Activated CD4-positive, CD25-positive, alpha-beta regulatory T cell treated with anti-CD3 and anti-CD28 coated beads, Interleukin-2, amount 50 U/mL, for 72 hours (primary cell): ENCODE results near the gene DTX1.

ENCODE experiments used
- DNase-seq: peaks from one replicate; pipeline ENCODE4 v3.0.0; 2021

DTX1 gene

DNA sequence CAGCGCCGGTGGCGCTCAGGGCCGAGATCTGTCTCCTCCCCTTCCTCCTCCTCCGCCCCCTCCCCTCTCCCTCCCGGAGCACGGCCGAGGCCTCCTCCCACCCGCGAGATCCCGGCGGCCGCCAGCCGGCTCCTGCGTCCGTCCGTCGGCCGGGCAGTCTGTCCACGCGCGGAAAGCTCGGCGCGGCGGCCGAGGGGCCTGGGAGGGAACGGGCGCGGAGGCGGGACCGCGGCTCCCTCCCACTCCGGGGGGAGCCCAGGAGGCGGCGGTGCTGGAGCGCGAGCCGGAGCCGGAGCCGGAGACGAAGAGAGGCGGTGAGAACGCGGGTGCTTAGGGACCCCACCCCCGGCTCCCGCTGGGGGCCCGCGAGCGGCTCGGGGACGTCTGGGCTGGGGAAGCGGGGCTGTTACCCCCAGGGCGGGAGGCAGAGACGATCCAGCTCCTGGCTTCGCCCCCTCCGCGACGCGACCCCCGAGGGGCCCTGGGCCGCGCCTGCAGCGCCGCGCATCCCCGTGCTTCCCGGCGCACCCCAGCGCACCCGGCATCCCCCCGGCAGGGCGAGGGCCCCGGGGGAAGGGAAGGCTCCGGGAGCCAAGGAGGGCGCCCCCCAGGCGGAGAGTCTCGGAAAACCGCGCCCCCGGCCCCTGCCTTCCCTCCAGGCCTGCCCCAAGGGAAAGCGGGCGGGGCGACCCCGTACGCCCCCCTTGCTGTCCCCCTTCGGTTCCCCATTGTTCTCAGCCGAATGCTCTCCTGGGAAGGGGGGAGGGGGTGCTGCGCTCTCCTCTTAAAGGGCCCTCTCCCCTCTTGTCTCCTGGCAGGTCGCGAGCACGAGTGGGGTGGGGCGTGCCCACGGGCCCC lies at the start of gene DTX1:
DTX1 (plus strand) TSS at position 100 of the 858 bp plus-strand sequence. CDS start 1,463 bp downstream, outside the sequence.
- no peak for DNase-seq

DNA sequence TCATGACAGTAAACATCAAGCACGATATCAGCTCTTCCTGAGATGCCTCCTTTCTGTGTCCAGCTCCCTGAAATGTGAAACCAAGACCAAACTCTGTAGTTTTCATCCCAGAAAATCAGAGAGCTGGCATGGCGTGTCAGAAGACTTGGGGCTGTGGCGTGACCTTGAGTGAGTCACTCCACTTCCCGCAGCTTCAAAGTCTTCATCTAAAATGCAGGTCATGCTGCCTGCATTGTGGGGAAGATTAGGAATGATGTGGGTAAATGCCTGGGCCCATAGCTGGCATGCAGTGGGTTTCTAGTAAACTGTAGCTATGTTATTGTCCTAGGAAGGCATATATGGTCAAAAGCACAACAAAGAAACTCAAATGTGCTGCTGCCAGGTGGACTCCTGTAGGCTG lies 49.4 kb upstream of the DTX1 start:
- no peak for DNase-seq

DNA sequence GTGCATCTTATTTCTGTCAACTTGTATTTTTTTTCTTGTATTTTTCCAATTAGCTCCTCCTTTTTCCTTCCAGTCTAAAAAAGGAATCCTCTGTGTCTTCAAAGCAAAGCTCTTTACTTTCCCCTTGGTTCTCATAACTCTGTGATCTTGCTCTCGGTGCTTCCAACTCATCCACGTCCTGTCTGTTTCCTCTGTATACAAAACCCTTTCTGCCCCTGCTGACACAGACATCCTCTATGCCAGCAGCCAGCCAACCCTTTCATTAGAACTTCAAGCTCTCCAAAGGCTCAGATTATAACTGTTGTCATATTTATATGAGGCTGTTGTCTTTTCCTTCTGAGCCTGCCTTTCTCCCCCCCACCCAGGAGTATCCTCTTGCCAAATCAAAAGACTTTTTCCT lies 45.8 kb upstream of the DTX1 start:
- no peak for DNase-seq

DNA sequence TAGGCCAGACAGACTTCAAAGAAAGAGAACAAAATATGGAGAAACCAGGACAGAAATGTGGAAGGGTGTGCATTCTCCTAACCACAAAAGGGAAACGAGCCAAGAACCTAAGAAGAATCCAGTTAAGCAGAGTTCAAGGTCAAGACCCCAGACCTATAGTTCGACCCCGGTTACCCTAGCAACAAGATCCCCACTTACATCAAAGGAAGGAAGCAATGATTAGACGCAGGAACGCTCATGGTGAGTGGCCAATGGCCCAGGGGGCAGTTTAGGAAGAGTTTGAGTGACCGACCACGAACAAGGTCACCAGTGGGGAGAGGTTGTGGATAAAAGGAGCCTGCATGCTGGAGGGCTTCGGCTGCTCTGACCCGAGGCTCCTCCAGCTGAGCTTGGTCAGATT lies 42.0 kb upstream of the DTX1 start:
- DNase-seq = no peak

DNA sequence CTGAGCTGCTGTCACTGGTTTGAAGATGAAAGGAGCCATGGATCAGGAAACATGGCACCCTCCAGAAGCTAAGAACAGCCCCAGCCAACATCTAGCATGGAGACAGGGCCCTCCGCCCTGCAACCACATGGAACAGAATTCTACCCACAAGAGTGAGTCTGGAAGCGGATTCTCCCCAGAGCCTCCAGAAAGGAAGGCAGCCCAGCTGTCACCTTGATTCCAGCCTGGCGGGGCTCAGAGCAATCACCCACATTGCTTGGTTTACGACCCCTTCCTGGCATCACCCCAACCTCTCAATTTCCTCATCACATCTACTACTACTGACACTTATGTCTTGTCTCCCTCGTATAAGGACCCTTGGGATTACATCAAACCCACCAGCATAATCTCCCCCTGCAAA lies 39.7 kb upstream of the DTX1 start:
- DNase-seq = no peak

DNA sequence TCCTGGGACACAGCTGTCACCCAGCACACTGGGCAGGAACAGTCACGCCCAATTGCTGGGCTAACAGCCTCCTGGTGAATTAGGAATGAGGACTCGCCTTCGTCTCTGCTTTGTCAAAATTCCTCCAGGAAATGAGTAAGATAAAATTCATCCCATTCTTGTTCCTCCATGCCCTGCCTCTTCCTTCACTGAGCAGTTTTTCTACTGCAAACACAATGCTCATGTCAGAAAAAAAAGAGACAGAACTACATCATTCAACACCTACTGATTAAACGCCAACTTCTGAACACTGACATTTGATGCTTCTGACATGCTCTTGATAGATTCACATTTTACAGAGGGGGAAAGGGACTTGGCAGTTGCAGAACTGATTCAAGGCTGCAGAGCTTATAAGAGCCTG lies 37.5 kb upstream of the DTX1 start:
- DNase-seq = no peak

DNA sequence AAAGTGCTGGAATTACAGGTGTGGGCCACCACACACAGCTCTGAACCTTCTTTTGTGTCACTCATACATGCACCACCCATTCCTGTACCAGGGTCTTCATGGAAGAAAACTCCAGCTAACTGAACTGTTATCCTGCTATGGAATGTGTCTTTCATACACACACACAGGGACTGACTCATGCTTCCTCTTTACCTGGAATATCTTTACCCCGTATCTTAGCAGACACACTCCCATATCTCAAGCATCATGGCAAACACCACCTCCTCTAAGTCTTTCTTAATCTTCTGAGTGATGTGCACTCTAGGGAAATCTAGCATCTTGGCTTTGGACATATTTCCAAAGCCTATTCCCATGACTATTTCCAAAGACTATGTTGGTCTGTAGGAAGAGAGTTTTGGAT lies 35.0 kb upstream of the DTX1 start:
- DNase-seq = no peak

DNA sequence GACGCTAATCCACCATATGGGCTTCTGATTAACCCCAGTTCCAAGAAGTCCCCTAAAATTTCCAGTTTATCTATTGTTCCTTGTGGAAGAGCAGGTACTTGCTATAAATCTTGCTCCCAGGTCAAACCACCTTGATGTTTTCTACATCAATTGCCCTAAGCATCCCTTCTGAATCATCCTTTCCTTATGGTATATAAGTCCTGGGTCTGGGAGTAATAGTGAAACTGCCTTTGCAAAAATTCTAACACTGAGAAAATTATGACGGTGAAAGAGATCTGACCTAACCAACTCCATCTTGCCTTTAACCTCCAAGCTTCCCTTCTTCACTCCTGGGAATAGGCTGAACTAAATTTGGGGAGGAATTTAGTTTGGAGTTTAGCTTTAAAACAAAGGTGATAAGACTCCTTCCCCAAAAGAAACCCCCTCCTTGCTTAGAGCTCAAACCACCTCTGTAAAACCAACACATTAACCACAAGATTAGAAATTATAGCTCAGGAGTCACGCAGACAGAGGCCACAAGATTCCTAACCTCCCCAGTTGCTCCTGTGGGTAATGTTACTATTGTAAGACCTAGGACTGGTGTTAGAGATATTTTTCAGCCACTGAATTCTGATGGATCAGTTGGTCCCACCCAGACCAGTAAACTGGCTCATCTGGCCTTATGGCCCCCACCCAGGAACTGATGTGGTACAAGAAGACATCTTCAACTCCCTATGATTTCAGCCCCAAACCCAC lies 33.8 kb upstream of the DTX1 start:
- no peak for DNase-seq

DNA sequence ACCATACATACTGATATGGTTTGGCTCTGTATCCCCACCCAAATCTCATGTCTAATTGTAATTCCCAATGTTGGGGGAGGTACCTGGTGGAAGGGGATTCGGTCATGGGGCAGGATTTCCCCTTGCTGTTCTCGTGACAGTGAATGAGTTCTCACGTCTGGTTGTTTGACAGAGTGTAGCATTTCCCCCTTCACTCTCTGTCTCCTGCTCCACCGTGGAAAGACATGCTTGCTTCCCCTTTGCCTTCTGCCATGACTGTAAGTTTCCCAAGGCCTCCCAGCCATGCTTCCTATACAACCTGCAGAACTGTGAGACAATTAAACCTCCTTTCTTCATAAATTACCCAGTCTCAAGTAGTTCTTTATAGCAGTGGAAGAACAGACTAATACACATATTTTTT lies 28.8 kb upstream of the DTX1 start:
- no peak for DNase-seq

DNA sequence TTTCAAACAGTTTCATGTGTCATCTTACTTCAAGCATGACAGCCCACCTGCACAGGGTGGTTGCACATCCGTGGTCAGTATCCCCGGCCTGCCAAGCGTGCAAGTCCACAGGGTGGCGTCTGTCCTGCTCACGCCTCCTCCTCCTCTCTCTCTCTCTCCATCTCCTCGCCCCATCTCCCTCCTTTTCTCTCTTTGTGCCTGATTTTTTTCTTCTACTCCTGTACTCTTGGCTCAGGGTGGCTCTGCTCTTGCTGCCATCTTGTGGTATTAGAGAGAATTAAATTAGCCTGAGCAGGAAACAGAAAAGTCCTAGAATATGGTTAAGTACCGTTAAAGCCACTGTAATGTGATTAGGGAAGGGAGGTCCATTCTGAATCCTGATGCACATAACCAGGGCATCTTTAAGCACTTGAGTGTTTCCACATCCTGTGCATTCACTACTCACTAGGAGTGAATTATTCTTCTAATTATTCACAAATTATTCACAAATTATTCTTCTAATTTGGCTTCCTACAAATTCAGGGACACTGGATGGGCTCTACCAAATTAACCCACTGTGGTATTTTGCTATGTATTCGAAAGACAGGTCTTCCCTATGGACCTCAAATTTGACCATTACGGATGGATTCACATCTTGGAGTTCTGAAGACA lies 25.5 kb upstream of the DTX1 start:
- DNase-seq = no peak

DNA sequence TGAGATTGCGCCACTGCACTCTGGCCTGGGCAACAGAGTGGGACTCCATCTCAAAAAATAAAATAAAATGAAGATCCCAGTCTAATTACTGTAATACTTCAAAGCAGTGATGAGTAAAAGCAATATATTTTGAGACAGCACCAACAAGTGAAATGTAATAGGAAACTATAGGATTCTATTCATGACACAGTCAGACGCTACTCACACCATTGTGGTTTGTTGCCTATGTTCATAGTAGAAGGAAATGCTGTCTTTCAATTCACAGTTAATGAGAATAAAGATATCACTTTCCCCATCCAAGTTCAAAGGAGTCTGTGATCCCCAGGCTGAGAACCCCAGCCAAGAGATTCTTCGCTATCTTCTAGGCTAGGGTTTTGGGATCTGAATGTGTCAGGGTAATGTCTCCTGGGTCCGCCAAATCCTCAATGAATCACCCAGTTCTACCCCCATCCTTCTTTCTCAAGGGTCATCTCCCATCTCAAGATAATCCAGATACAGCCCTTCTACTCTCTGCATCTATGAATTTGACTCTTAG lies 16.6 kb upstream of the DTX1 start:
- DNase-seq = no peak

DNA sequence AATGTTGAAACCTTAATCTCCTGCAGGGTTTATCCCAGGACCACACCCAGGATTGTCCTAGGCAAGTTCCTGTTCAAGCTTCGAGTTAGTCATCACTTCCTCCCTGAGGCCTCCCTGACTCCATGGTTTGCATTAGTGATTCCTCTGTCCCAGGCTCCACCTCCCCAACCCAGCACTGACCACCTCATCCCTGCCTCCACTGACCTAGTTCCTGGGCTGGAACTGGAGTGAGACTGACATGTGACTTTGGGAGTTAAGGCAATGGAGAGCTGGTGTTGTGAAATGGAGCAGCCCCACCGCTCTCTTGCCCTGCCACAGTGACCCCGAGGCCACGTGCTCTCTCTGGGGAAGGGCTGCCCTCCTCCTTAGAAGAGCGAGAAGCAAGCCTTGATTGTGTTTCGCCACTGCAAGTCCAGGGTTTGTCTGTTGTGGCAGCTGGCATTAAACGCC lies 15.8 kb upstream of the DTX1 start:
- no peak for DNase-seq

DNA sequence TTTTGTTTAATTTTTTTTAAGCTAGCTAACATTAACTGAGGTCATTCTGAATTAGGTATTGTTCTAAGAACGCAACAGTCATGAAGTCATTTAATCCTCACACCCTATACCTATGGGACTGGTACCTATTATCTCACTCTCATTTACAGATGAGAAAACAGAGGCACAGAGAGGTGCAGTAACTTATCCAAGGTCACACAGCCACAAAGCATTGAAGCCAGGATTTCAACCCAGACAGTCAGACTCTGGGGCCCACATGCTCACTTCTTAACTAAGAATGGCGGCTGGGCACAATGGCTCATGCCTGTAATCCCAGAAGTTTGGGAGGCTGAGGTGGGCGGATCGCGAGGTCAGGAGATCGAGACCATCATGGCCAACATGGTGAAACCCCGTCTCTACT lies 15.0 kb upstream of the DTX1 start:
- DNase-seq = no peak

DNA sequence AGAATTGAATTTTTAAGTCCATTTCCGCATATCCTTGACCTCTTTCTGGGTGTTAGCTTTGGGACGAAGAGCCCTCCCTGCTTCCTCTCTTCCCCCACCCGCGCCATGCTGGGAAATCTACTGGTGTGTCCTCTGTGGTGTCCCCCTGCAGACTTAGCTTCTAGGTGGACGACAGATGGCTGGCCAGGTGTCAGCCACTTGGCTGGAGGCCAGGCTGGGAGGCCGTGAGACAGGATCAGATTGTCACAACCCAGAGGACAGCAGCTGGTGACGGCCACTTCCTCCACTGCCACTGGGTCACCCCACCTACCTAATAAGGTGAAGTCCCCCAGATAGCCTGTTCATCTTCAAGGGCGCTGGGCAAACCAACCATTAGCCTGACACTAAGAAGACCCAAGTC lies 13.3 kb upstream of the DTX1 start:
- DNase-seq = no peak

DNA sequence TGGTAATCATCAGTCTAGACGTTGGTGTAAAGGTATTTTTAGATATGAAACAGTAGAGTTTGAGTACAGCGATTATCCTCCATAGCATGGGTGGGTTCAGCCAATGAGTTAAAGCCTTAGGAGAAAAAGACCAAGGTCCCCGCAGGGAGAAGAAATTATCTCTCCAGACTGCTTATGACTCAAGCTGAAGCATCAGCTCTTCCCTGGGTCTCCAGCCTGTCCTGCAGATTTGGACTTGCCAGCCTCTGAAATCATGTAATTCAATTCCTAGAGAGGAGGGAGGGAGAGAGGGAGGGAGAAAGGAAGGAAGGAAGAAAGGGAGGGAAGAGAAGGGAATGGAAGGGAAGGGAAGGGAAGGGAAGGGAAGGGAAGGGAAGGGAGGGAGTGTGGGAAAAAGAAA lies 12.0 kb upstream of the DTX1 start:
- DNase-seq = no peak

DNA sequence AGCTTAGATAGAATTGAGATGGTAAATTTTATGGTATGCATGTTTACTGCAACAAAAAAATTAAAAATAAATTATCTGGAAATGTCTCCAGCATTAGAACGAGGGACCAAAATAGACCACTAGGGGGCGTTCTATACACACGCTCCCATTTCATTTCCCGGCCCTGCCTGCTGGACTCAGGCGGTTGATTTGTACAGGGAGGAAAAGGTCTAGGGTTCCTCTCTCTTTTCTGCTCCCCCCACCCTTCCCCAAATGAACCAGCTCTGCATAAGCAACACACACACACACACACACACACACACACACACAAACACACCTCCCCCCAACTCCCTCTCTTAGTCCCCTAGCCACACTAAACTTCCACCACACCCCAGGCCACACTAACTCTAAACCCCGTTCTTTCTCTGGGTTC lies 7.8 kb upstream of the DTX1 start:
- peak; percentile 53 for DNase-seq

DNA sequence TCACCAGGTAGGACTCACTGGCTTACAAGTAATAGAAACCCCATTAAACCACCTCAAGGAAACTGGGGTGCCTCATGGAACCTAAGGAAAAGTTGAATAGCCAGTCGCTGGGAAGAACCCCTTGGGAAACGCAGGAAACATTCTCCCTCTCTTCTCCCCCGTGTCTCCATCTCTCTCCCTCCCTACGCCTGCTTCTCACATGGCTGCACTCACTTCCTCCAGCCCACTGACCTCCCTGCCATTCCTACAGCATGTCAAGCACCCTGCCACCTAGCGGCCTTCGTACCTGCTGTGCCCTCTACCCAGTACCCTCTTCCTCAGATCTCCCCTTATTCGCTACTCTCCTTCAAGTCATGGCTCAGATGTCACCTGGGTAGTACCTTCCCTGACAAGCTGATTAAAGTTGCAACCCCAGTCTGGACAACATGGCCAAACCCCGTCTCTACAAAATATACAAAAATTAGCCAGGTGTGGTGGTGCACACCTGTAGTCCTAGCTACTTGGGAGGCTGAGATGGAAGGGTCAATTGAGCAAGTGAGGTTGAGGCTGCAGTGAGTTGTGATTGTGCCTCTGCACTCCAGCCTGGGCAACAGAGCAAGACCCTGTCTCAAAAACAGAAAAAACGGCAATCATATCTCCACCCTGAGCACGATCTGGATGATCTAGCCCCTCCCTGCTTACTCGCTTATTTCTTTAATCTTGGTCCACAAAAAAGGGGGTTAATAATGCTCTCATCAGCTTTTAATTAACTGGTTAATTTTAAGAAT lies 6.4 kb upstream of the DTX1 start:
- no peak for DNase-seq

DNA sequence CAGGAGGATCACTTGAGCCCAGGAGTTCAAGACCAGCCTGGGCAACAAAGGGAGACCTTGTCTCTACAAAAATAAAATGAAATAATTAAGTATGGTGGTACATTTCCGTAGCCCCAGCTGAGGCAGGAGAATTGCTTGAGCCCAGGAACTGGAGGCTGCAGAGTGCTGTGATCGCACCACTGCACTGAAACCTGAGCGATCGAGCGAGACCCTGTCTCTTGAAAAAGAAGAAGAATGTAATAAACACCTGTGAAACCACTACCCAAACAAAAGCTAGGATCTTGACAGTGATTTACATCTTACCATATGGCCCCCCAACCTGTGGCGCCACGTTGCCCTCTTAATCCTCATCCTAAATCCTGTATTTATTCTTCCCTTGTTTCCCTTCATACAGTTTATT lies 5.7 kb upstream of the DTX1 start:
- DNase-seq = no peak

DNA sequence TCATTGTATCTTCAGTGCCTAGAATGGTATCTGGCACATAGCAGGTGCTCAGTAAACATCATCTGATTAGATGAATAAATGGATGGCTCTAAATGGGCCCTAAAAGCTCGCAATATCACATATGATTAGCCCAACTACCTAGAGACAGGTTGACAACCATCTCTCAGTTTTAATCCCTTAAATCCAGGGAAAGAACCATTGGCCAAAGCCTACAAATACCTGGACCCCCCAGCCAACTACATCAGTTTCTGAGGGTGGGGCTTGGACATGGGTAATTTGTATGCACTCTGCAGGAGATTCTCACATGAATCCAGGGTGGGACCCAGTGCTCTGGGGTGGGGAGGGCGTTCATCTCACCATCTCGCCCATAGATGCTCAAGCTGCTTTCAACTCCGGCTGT lies 4.8 kb upstream of the DTX1 start:
- no peak for DNase-seq

DNA sequence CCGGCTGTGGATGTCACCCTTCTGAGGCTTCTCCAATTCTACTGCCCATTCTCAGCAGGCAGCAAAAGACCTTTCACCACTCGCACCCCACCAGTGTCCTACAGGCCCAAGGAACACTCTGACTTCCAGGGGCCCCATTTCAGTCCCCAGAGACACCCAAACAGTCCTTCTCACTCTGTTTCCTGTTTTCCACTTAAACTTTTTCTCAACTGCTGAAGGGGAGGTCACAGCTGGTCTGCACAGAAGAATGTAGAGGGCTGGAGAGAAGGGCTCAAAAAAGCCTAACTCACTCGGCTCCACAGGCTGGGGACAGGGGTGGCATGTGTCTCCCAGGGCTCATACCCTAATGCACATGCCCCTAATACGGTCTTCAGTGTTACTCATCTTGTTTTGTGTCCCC lies 4.2 kb upstream of the DTX1 start:
- DNase-seq = no peak

DNA sequence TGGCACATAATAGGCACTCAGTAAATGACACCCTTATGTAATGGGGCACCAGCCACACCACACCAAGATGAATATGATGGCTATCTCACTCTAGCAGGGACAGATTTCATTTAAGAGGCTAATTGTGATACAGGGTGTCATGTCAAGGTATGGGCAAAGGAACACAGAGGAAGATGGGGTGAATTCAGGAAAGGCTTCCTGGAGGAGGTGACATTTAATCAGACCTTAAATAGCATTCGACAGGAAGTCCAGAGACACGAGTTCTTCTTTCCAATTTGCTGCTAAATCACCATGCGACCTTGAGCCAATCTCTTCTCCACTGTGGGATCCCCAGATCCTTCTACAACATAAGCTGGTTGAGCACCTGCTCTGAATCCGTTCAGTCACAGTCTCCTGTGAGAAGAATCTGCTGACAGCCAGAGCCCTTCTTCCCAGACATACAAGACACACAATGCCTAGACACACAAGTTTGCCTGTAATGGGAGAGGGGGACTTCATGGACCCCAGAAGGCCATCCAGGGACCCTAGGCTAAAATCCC lies 1.5 kb upstream of the DTX1 start:
- DNase-seq = no peak

DNA sequence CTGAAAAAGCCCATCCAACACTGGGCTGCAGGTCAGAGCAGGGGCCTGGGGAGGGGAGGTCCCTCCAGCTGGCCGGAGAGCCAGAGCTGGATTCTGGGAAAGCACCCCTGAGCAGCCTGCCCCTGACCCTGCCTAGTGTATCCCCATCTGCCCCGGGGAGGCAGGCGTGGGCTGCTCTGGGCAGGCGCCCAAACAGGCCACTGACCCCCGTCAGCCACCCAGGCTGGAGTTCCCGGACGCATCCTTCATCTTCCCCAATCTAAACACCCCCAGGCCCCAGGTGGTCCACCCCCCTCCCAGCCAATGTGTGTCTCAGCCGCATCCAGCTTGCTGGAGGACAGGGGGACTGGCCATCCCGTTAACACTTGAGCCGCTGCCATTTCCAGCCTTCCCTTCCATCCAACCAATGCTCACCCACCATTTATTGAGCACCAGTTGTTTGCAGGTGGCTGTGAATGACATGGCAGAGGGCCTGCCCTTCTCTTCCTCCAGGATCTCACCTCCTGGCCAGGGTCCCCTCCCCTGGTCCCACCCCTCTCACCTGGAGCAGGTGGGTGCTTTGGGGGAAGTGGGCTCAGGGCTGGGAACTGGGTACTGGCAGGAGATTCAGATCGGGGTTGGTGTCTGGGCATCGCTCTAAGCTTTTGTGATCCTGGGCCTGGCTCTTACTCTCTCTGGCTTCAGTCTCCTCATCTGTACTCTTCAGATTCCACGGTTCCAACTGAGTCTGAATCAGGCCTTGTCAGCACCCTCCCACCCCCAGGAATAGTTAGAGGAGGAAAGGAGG lies 743 bp upstream of the DTX1 start:
- DNase-seq = no peak
